ENCODE measurements around the gene UGCG. TPM values are rescaled to one million over a fixed set of nuclear protein-coding genes. Genes with fewer than 3 reads are reported as not detected.
"Not testable (repeated sequence)": the region's sequence is repeated elsewhere in the genome, so short reads cannot be mapped to it uniquely, and the experiment has no call there.

The UGCG gene
- total RNA-seq, 1 donor from 2014 or later: 172 TPM

DNA sequence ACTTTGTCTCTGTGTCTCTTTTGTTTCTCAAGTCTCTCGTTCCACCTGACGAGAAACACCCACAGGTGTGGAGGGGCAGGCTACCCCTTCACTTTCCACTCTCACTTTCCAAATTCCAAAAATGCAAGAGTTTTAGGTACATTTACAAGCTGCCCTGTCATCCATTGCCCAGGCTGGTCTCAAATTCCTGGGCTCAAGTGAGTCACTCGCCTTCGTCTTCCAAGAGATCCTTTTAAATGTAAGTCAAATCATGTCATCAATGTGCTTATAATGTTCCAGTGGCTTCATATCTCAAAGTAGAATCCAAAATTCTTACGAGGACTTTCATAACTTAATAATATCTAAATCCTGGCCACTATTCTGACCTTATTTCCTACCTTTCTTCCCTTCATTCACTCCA, 20.4 kb upstream of the UGCG start:
- no peak overlapping the region for H3K4me3 ChIP-seq (ENCODE audit: low read depth, low read length)
- H3K36me3 ChIP-seq (ENCODE audit: control insufficient read depth, insufficient read depth, low read length): no peaks in the 10 kb centered on the region
- no peak for DNase-seq (ENCODE audit: low read depth)
- TF ChIP-seq, protein P1, sequence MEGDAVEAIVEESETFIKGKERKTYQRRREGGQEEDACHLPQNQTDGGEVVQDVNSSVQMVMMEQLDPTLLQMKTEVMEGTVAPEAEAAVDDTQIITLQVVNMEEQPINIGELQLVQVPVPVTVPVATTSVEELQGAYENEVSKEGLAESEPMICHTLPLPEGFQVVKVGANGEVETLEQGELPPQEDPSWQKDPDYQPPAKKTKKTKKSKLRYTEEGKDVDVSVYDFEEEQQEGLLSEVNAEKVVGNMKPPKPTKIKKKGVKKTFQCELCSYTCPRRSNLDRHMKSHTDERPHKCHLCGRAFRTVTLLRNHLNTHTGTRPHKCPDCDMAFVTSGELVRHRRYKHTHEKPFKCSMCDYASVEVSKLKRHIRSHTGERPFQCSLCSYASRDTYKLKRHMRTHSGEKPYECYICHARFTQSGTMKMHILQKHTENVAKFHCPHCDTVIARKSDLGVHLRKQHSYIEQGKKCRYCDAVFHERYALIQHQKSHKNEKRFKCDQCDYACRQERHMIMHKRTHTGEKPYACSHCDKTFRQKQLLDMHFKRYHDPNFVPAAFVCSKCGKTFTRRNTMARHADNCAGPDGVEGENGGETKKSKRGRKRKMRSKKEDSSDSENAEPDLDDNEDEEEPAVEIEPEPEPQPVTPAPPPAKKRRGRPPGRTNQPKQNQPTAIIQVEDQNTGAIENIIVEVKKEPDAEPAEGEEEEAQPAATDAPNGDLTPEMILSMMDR (IDR thresholded peaks at IDR 0.05; ENCODE audit: insufficient read depth, low read length, poor library complexity, severe bottlenecking): no peak
- no peaks in the 10 kb centered on the region for H3K27me3 ChIP-seq (ENCODE audit: control insufficient read depth, insufficient read depth, low read length)

DNA sequence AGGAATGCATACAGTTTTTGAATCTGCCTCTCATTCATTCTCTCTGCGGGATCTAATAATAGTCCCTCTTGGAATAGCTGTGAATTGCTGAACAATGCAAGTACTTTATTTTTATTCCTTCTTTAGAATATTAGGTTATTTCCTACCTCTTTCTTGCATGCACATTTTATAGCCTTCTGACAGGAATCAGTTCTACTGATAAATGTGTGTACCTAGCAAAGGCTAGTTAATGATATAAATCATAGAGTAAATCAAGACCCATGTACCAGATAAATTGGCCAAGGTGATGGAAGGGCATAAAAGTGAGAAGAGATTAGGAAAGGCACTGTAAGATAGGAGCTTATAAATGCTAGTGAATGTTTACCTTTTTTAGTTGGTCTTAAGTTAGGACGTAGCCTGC, 19.2 kb upstream of the UGCG start:
- no peak overlapping the region for H3K4me3 ChIP-seq (ENCODE audit: low read depth, low read length)
- no peak for DNase-seq (ENCODE audit: low read depth)
- TF ChIP-seq, protein P1 (IDR thresholded peaks at IDR 0.05; ENCODE audit: insufficient read depth, low read length, poor library complexity, severe bottlenecking): no peak
- H3K36me3 ChIP-seq (ENCODE audit: control insufficient read depth, insufficient read depth, low read length): no peaks in the 10 kb centered on the region
- H3K27me3 ChIP-seq (ENCODE audit: control insufficient read depth, insufficient read depth, low read length): no peaks in the 10 kb centered on the region

DNA sequence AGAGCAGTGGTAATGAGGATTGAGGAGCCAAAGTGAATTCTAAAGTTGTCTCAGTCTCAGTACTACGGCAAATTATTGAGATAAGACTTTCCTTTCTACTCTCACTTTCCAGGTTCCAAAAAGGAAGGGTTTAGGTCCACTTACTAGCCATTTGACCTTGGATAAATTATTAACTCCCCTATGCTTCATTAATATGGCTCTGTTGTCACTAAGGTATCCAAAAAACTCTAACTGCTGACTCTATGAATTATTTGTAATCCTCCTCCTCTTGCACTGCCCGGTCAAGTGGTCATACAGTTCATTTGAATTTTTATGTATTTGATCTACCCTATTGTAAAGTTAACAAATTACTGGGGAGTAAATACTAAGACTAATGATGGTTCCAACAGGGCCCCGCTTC, 17.7 kb upstream of the UGCG start:
- H3K27me3 ChIP-seq (ENCODE audit: control insufficient read depth, insufficient read depth, low read length): no peaks in the 10 kb centered on the region
- no peak for DNase-seq (ENCODE audit: low read depth)

DNA sequence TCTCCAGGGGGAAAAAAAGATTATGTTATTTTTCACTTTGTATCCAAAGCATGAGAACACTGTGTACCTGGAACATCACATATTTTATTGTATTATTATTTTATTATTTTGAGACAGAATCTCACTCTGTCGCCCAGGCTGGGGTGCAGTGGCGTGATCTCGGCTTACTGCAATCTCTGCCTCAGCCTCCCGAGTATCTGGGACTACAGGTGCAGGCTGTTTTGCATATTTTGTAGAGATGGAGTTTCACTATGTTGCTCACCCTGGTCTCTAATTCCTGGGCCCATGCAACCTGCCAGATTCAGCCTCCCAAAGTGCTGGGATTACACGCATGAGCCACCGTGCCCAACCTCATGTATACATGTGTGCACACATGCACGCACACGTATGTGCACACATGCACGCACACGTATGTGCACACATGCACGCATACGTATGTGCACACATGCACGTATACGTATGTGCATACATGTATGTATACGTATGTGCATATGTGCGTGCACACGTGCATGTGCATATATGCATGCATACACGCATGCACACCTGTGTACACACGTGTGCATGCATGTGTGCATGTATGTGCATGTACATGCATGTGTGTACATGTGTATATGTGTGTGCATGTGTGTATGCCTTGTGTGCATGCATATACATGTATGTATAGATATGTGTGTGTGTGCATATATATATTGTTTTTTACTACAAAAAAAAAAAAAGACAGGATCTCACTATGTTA, 9.5 kb upstream of the UGCG start:
- H3K27me3 ChIP-seq (ENCODE audit: control insufficient read depth, insufficient read depth, low read length): no peaks in the 10 kb centered on the region
- TF ChIP-seq, protein P1 (IDR thresholded peaks at IDR 0.05; ENCODE audit: insufficient read depth, low read length, poor library complexity, severe bottlenecking): no peak
- no peaks in the 10 kb centered on the region for H3K36me3 ChIP-seq (ENCODE audit: control insufficient read depth, insufficient read depth, low read length)
- no peak for DNase-seq (ENCODE audit: low read depth)
- H3K4me3 ChIP-seq (ENCODE audit: low read depth, low read length): no peak overlapping the region

More for the DNA sequence above, 17.7 kb upstream of the UGCG start:
- H3K4me3 ChIP-seq (ENCODE audit: low read depth, low read length): no peak overlapping the region
- TF ChIP-seq, protein P1 (IDR thresholded peaks at IDR 0.05; ENCODE audit: insufficient read depth, low read length, poor library complexity, severe bottlenecking): no peak
- H3K36me3 ChIP-seq (ENCODE audit: control insufficient read depth, insufficient read depth, low read length): no peaks in the 10 kb centered on the region

DNA sequence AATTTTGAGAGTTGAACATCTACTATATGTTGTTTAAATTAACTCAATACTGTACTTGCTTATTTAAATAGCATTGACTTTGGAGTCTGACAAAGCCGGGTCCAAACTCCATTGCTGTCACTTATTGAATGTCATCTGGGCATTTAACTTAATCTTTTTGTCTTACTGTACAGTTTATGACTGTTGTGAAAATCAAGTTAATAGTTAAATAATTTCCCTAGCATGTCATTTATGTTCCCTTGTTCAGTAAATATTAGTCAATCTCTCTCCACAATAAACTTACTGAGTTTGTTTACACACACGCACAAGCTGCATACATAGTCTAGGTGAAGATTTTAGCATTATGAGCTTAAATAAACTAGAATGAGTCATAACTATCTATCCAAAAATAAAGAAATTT, 6.3 kb upstream of the UGCG start:
- DNase-seq (ENCODE audit: low read depth): no peak
- Histone ChIP-seq H3K36me3 (ENCODE audit: control insufficient read depth, insufficient read depth, low read length) (no peaks in the 10 kb centered on the region), H3K4me3 (ENCODE audit: low read depth, low read length) (no peak overlapping the region), H3K27me3 (ENCODE audit: control insufficient read depth, insufficient read depth, low read length) (no peaks in the 10 kb centered on the region)
- TF ChIP-seq, protein P1 (IDR thresholded peaks at IDR 0.05; ENCODE audit: insufficient read depth, low read length, poor library complexity, severe bottlenecking): no peak

DNA sequence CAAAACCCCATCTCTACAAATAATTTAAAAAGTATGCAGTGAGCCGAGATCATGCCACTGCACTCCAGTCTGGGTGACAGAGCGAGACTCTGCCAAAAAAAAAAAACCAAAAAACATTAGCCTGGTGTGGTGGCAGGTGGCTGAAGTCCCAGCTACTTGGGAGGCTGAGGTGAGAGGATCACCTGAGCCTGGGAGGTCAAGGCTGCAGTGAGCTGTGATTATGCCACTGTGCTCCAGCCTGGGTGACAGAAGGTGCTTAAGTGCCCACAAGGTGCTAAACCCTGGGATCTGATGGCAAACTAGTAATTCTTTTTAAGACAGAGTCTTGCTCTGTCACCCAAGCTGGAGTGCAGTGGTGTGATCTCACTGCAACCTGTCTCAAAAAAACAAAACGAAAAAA, 5.7 kb upstream of the UGCG start:
- not testable (repeated sequence) for H3K36me3 ChIP-seq (ENCODE audit: control insufficient read depth, insufficient read depth, low read length)

More for the DNA sequence above, 5.7 kb upstream of the UGCG start:
- not testable (repeated sequence) for H3K4me3 ChIP-seq (ENCODE audit: low read depth, low read length); DNase-seq (ENCODE audit: low read depth); H3K27me3 ChIP-seq (ENCODE audit: control insufficient read depth, insufficient read depth, low read length)

Measured in kidney epithelial cell (primary cell).